A549 (cell line): ENCODE data around the gene ADO. TPM values are rescaled to one million over a fixed set of nuclear protein-coding genes. Genes with fewer than 3 reads are reported as not detected.

Experiments used
- ATAC-seq, 2 experiments: fragments of 200-7000 bp in 1 of 2; fragments of >200 bp in 1 of 2; cut with Nextera tagmentation in 1 of 2; cut with Tn5 transposase in 1 of 2; 3 replicates each; pipeline versions ENCODE4 v1.8.0 to v1.9.1; 2018 to 2020; ENCODE audit warnings: mild to moderate bottlenecking in 1 of 2, moderate library complexity in 1 of 2
- CTCF ChIA-PET: fragments of 300-600 bp; sonication (Branson Sonifier 250); formaldehyde crosslinking; extraction: SDS; loops from one replicate; lab custom pipeline; 2021; ENCODE audit warnings: antibody characterized with exemption, inconsistent platforms; lab: Yijun Ruan, JAX
- POLR2A ChIA-PET: fragments of 350-600 bp; formaldehyde crosslinking; extraction: SDS; loops from one replicate; lab custom pipeline; 2021; ENCODE audit warnings: antibody characterized with exemption, inconsistent platforms; lab: Yijun Ruan, JAX
- DNase-seq, 2 experiments: peaks; one replicate each; pipeline versions ENCODE4 v3.0.0 to v3.0.0-alpha.2; 2011 to 2016; ENCODE audit warnings: low read depth in 1 of 2, low spot score in 1 of 2
- FAIRE-seq: peaks from 2 replicates; lab custom pipeline; 2011; peaks lifted over from hg19 to GRCh38; lab: Jason Lieb, UNC
- H3K27ac ChIP-seq, 2 experiments: fragments of >200 bp; sonication (Bioruptor Twin); formaldehyde crosslinking; 3 replicates each; pipeline ENCODE4 v1.5.1; 2016 to 2017
- H3K4me1 ChIP-seq: fragments of >200 bp; sonication (Bioruptor Twin); formaldehyde crosslinking; 3 replicates; pipeline ENCODE4 v1.6.1; 2016
- H3K4me2 ChIP-seq: fragments of >200 bp; sonication (Bioruptor Twin); formaldehyde crosslinking; 3 replicates; pipeline ENCODE4 v1.6.1; 2016
- H3K4me3 ChIP-seq: fragments of >200 bp; sonication (Bioruptor Twin); formaldehyde crosslinking; 3 replicates; pipeline ENCODE4 v1.5.1; 2016
- H3K9me3 ChIP-seq: fragments of >200 bp; sonication (Bioruptor Twin); formaldehyde crosslinking; 3 replicates; pipeline ENCODE4 v1.6.1; 2016
- CEBPB ChIP-seq, 2 experiments: fragments of >200 bp in 1 of 2; sonication (Bioruptor Twin) in 1 of 2; formaldehyde crosslinking in 1 of 2; IDR thresholded peaks; 2 replicates each; pipeline ENCODE4 v1.6.1; 2012 to 2016
- EHF ChIP-seq: fragments of 250-450 bp; sonication (Bioruptor Pico); IDR thresholded peaks from 2 replicates; pipeline ENCODE4 v1.5.0; 2020; ENCODE audit warnings: mild to moderate bottlenecking
- EHMT2 ChIP-seq: fragments of 200-600 bp; sonication (generic); IDR thresholded peaks from 2 replicates; pipeline ENCODE4 v1.6.1; 2016; ENCODE audit warnings: antibody characterized with exemption, low read depth, mild to moderate bottlenecking, moderate library complexity
- EP300 ChIP-seq, 2 experiments: fragments of >200 bp; sonication (Bioruptor Twin); formaldehyde crosslinking; IDR thresholded peaks; 2 replicates in 1 of 2; 3 replicates in 1 of 2; pipeline ENCODE4 v1.6.1; 2016 to 2017
- HDAC2 ChIP-seq: fragments of 200-600 bp; sonication (generic); IDR thresholded peaks from 2 replicates; pipeline ENCODE4 v1.6.1; 2016
- HOXB13 ChIP-seq: fragments of 250-450 bp; sonication (Bioruptor Pico); IDR thresholded peaks from 2 replicates; pipeline ENCODE4 v1.5.0; 2020; ENCODE audit warnings: low read depth, mild to moderate bottlenecking, moderate library complexity
- KDM1A ChIP-seq: fragments of 200-600 bp; sonication (generic); IDR thresholded peaks from 2 replicates; pipeline ENCODE4 v1.6.1; 2016; ENCODE audit warnings: low read depth, mild to moderate bottlenecking
- MAZ ChIP-seq: fragments of 150-350 bp; IDR thresholded peaks from 2 replicates; pipeline ENCODE4 v1.6.1; 2014; ENCODE audit warnings: antibody characterized with exemption, low read depth, low read length, borderline replicate concordance
- MYC ChIP-seq: IDR thresholded peaks from 2 replicates; pipeline ENCODE4 v1.6.1; 2012; ENCODE audit warnings: mild to moderate bottlenecking, inconsistent platforms, low read length, improper control_type of control experiment, borderline replicate concordance
- NR3C1 ChIP-seq: fragments of >200 bp; sonication (Bioruptor Twin); formaldehyde crosslinking; IDR thresholded peaks from 3 replicates; pipeline ENCODE4 v1.6.1; 2017
- POLR2AphosphoS2 ChIP-seq: conservative IDR thresholded peaks from 2 replicates; pipeline ENCODE4 v1.6.1; 2012; ENCODE audit warnings: low read length, improper control_type of control experiment, inconsistent platforms
- RAD21 ChIP-seq, 2 experiments: fragments of >200 bp in 1 of 2; sonication (Bioruptor Twin) in 1 of 2; formaldehyde crosslinking in 1 of 2; IDR thresholded peaks in 1 of 2; conservative IDR thresholded peaks in 1 of 2; 2 replicates in 1 of 2; 3 replicates in 1 of 2; pipeline ENCODE4 v1.6.1; 2012 to 2018; ENCODE audit warnings: inconsistent platforms in 1 of 2
- RARB ChIP-seq: fragments of 250-450 bp; sonication (Bioruptor Pico); IDR thresholded peaks from 2 replicates; pipeline ENCODE4 v1.8.0; 2021; ENCODE audit warnings: mild to moderate bottlenecking, moderate library complexity
- RFX5 ChIP-seq: fragments of 450-650 bp; IDR thresholded peaks from 2 replicates; pipeline ENCODE4 v1.7.1; 2014; ENCODE audit warnings: antibody characterized with exemption, mild to moderate bottlenecking, moderate library complexity
- TFCP2L1 ChIP-seq: fragments of 250-450 bp; sonication (Bioruptor Pico); IDR thresholded peaks from 2 replicates; pipeline ENCODE4 v1.5.0; 2021; ENCODE audit warnings: mild to moderate bottlenecking
- ZC3H11A ChIP-seq: fragments of 450-650 bp; IDR thresholded peaks from 2 replicates; pipeline ENCODE4 v1.6.1; 2014; ENCODE audit warnings: antibody characterized with exemption, mild to moderate bottlenecking
- ZNF302 ChIP-seq: fragments of 250-450 bp; sonication (Bioruptor Pico); IDR thresholded peaks from 2 replicates; pipeline ENCODE4 v1.9.0; 2021; ENCODE audit warnings: inconsistent platforms, mild to moderate bottlenecking, moderate library complexity
- WGBS: methylation state at CpG from one replicate; pipeline ENCODE4 v1.1.6; 2017; ENCODE audit errors: missing lambda C conversion rate; 5-methylcytosine and 5-hydroxymethylcytosine counted together
- polyA plus RNA-seq, 4 experiments: library from polyadenylated mRNA; depleted of rRNA in 3 of 4; stranded (reverse); fragments of >200 nt; fragmentation: RNase III in 1 of 4; extraction: RNeasy Plus Mini Kit Qiagen cat#74134 plus additional on column Dnase treatment in 1 of 4; gene quantifications; 2 replicates in 3 of 4; 3 replicates in 1 of 4; pipeline ENCODE4 v1.2.3, GENCODE V29; 2011 to 2017
- TF ChIP-seq, protein P1 (sequence below): fragments of 200-600 bp; sonication (generic); IDR thresholded peaks from 2 replicates; pipeline ENCODE4 v1.6.1; 2016; ENCODE audit warnings: antibody characterized with exemption, mild to moderate bottlenecking, moderate library complexity
- TF ChIP-seq, protein P2 (sequence below): fragments of 150-350 bp; IDR thresholded peaks from 2 replicates; pipeline ENCODE4 v1.6.1; 2014; ENCODE audit warnings: low read depth, mild to moderate bottlenecking, low read length
- TF ChIP-seq, protein P3 (sequence below): fragments of 450-650 bp; IDR thresholded peaks from 2 replicates; pipeline ENCODE4 v1.6.1; 2014; ENCODE audit warnings: antibody characterized with exemption
- TF ChIP-seq, protein P4 (sequence below): IDR thresholded peaks from 2 replicates; pipeline ENCODE4 v1.6.1; 2012
- TF ChIP-seq, protein P5 (sequence below): fragments of >200 bp; sonication (Bioruptor Twin); formaldehyde crosslinking; IDR thresholded peaks from 2 replicates; pipeline ENCODE4 v1.6.1; 2016
- TF ChIP-seq, protein P6 (sequence below): fragments of 250-450 bp; sonication (Bioruptor Pico); IDR thresholded peaks from 2 replicates; pipeline ENCODE4 v1.5.0; 2020; ENCODE audit warnings: low read depth, mild to moderate bottlenecking, moderate library complexity
- TF ChIP-seq, protein P7 (sequence below): fragments of >200 bp; sonication (Bioruptor Twin); formaldehyde crosslinking; IDR thresholded peaks from 3 replicates; pipeline ENCODE4 v1.5.1; 2016
- TF ChIP-seq, protein P8 (sequence below): fragments of 250-450 bp; sonication (Bioruptor Pico); IDR thresholded peaks from 2 replicates; pipeline ENCODE4 v1.5.0; 2021; ENCODE audit warnings: mild to moderate bottlenecking, moderate library complexity, borderline replicate concordance

Gene ADO
- polyA plus RNA-seq, 2 of the 4 experiments (the other 2 are of a cell fraction): 18.8 to 23.2 TPM

DNA sequence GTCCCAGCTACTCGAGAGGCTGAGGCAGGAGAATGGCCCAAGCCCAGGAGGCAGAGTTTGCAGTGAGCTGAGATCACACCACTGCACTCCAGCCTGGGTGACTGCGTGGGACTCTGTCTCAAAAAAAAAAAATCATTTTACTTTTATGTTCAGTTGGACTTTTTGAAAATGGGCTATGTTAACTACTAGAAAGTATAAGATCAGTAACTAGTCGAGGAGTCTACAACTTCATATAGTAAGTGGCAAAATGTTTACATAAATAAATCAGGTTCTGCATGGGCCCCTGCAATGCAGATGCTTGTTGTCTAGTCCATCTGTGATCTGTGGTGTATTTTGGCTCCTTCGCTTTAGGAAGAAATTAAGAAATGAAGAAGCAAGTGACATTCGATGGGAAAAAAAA lies 12.3 kb upstream of the ADO start:
- DNase-seq (no peak), FAIRE-seq (no peak), ATAC-seq (no peak)
- no peak for TF ChIP-seq TFCP2L1 (CRISPR knock-in tag)
- TF ChIP-seq ZC3H11A: no peak
- TF ChIP-seq, protein P1, sequence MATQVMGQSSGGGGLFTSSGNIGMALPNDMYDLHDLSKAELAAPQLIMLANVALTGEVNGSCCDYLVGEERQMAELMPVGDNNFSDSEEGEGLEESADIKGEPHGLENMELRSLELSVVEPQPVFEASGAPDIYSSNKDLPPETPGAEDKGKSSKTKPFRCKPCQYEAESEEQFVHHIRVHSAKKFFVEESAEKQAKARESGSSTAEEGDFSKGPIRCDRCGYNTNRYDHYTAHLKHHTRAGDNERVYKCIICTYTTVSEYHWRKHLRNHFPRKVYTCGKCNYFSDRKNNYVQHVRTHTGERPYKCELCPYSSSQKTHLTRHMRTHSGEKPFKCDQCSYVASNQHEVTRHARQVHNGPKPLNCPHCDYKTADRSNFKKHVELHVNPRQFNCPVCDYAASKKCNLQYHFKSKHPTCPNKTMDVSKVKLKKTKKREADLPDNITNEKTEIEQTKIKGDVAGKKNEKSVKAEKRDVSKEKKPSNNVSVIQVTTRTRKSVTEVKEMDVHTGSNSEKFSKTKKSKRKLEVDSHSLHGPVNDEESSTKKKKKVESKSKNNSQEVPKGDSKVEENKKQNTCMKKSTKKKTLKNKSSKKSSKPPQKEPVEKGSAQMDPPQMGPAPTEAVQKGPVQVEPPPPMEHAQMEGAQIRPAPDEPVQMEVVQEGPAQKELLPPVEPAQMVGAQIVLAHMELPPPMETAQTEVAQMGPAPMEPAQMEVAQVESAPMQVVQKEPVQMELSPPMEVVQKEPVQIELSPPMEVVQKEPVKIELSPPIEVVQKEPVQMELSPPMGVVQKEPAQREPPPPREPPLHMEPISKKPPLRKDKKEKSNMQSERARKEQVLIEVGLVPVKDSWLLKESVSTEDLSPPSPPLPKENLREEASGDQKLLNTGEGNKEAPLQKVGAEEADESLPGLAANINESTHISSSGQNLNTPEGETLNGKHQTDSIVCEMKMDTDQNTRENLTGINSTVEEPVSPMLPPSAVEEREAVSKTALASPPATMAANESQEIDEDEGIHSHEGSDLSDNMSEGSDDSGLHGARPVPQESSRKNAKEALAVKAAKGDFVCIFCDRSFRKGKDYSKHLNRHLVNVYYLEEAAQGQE: no peak
- TF ChIP-seq RAD21 (conservative IDR thresholded peaks at IDR 0.05 in 1 of 2, IDR thresholded peaks at IDR 0.05 in 1 of 2): no peak
- TF ChIP-seq EHF: no peak
- TF ChIP-seq HOXB13 (CRISPR knock-in tag): no peak
- TF ChIP-seq, protein P2, sequence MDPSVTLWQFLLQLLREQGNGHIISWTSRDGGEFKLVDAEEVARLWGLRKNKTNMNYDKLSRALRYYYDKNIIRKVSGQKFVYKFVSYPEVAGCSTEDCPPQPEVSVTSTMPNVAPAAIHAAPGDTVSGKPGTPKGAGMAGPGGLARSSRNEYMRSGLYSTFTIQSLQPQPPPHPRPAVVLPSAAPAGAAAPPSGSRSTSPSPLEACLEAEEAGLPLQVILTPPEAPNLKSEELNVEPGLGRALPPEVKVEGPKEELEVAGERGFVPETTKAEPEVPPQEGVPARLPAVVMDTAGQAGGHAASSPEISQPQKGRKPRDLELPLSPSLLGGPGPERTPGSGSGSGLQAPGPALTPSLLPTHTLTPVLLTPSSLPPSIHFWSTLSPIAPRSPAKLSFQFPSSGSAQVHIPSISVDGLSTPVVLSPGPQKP: no peak
- TF ChIP-seq, protein P3, sequence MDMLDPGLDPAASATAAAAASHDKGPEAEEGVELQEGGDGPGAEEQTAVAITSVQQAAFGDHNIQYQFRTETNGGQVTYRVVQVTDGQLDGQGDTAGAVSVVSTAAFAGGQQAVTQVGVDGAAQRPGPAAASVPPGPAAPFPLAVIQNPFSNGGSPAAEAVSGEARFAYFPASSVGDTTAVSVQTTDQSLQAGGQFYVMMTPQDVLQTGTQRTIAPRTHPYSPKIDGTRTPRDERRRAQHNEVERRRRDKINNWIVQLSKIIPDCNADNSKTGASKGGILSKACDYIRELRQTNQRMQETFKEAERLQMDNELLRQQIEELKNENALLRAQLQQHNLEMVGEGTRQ: no peak
- TF ChIP-seq RARB: no peak
- TF ChIP-seq, protein P4, sequence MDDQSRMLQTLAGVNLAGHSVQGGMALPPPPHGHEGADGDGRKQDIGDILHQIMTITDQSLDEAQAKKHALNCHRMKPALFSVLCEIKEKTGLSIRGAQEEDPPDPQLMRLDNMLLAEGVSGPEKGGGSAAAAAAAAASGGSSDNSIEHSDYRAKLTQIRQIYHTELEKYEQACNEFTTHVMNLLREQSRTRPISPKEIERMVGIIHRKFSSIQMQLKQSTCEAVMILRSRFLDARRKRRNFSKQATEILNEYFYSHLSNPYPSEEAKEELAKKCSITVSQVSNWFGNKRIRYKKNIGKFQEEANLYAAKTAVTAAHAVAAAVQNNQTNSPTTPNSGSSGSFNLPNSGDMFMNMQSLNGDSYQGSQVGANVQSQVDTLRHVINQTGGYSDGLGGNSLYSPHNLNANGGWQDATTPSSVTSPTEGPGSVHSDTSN: no peak
- TF ChIP-seq HDAC2: no peak
- TF ChIP-seq, protein P5, sequence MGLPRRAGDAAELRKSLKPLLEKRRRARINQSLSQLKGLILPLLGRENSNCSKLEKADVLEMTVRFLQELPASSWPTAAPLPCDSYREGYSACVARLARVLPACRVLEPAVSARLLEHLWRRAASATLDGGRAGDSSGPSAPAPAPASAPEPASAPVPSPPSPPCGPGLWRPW: no peak
- no peak for TF ChIP-seq EHMT2
- no peaks in the 10 kb centered on the region for H3K9me3 ChIP-seq
- H3K4me1 ChIP-seq: no peaks in the 10 kb centered on the region
- H3K4me2 ChIP-seq: no peak overlapping the region
- ChIA-PET POLR2A (no interaction called here), CTCF (interaction anchor here (0.6 kb wide), 1 partner anchor 352 kb away, joined by 3 read pairs; no protein-coding TSS in a partner anchor)
- H3K4me3 ChIP-seq: no peak overlapping the region
- no peak overlapping the region for H3K27ac ChIP-seq
- WGBS: 37% methylated on average over 5 of the region's 5 CpGs

DNA sequence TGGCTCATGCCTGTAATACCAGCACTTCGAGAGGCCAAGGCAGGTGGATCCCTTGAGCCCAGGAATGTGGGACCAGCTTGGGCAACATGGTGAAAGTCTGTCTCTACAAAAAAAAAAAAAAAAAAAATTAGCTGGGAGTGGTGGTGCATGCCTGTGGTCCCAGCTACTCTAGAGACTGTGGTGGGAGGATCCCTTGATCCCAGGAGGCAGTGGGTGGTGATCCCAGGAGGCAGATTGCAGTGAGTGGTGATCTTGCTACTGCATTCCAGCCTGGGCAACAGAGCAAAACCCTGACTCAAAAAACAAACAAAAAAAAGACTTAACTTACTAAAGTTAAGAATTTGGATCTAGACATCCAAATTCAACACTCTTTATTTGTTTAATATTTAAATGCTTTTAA lies 10.2 kb upstream of the ADO start:
- ChIA-PET POLR2A (no interaction called here), CTCF (no interaction called here)
- 11% methylated on average over 1 of the region's 1 CpG for WGBS
- TF ChIP-seq, protein P5: no peak
- TF ChIP-seq RARB (no peak), EHF (no peak), EP300 (IDR thresholded peaks at IDR 0.05) (no peak), HOXB13 (CRISPR knock-in tag) (no peak), ZNF302 (CRISPR knock-in tag) (no peak), MAZ (no peak), KDM1A (no peak), NR3C1 (no peak), POLR2AphosphoS2 (no peak), RFX5 (no peak), MYC (no peak), CEBPB (IDR thresholded peaks at IDR 0.05) (no peak)
- TF ChIP-seq, protein P6, sequence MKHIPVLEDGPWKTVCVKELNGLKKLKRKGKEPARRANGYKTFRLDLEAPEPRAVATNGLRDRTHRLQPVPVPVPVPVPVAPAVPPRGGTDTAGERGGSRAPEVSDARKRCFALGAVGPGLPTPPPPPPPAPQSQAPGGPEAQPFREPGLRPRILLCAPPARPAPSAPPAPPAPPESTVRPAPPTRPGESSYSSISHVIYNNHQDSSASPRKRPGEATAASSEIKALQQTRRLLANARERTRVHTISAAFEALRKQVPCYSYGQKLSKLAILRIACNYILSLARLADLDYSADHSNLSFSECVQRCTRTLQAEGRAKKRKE (CRISPR knock-in tag): no peak
- TF ChIP-seq, protein P7, sequence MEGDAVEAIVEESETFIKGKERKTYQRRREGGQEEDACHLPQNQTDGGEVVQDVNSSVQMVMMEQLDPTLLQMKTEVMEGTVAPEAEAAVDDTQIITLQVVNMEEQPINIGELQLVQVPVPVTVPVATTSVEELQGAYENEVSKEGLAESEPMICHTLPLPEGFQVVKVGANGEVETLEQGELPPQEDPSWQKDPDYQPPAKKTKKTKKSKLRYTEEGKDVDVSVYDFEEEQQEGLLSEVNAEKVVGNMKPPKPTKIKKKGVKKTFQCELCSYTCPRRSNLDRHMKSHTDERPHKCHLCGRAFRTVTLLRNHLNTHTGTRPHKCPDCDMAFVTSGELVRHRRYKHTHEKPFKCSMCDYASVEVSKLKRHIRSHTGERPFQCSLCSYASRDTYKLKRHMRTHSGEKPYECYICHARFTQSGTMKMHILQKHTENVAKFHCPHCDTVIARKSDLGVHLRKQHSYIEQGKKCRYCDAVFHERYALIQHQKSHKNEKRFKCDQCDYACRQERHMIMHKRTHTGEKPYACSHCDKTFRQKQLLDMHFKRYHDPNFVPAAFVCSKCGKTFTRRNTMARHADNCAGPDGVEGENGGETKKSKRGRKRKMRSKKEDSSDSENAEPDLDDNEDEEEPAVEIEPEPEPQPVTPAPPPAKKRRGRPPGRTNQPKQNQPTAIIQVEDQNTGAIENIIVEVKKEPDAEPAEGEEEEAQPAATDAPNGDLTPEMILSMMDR: no peak
- TF ChIP-seq, protein P8, sequence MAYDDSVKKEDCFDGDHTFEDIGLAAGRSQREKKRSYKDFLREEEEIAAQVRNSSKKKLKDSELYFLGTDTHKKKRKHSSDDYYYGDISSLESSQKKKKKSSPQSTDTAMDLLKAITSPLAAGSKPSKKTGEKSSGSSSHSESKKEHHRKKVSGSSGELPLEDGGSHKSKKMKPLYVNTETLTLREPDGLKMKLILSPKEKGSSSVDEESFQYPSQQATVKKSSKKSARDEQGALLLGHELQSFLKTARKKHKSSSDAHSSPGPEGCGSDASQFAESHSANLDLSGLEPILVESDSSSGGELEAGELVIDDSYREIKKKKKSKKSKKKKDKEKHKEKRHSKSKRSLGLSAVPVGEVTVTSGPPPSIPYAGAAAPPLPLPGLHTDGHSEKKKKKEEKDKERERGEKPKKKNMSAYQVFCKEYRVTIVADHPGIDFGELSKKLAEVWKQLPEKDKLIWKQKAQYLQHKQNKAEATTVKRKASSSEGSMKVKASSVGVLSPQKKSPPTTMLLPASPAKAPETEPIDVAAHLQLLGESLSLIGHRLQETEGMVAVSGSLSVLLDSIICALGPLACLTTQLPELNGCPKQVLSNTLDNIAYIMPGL (CRISPR knock-in tag): no peak

More for the DNA sequence above, 10.2 kb upstream of the ADO start:
- Histone ChIP-seq H3K9me3 (no peaks in the 10 kb centered on the region), H3K27ac (no peak overlapping the region), H3K4me1 (no peaks in the 10 kb centered on the region), H3K4me3 (no peak overlapping the region), H3K4me2 (no peak overlapping the region)
- no peak for DNase-seq
- FAIRE-seq: no peak
- ATAC-seq: no peak
